ENCODE measurements around the gene SIAH2.
"Not testable (repeated sequence)": the region's sequence is repeated elsewhere in the genome, so short reads cannot be mapped to it uniquely, and the experiment has no call there.

SIAH2 gene

GRCh38 chr3:150797155-150797554 lies 34.2 kb upstream of the SIAH2 start:
- Histone ChIP-seq H3K4me1 (ENCODE audit: control insufficient read depth in 1 of 2, insufficient read depth in 2 of 2, low read length in 2 of 2) (peaks cover 0 to 3% of the 10 kb centered on the region in 2 experiments), H3K27me3 (ENCODE audit: insufficient read depth, low read length) (no peaks in the 10 kb centered on the region), H3K79me1 (ENCODE audit: low read length) (no peaks in the 10 kb centered on the region), H3K79me2 (ENCODE audit: control insufficient read depth, insufficient read depth, low read length, poor library complexity) (no peaks in the 10 kb centered on the region), H4K91ac (ENCODE audit: low read depth, low read length) (no peak overlapping the region), H2BK120ac (ENCODE audit: insufficient read depth, low read length, poor library complexity) (no peak overlapping the region), H3K14ac (ENCODE audit: low read length) (no peak overlapping the region), H3K27ac (ENCODE audit: low read depth, low read length) (no peak overlapping the region), H3K23ac (ENCODE audit: low read length) (no peak overlapping the region), H4K8ac (ENCODE audit: low read depth, low read length) (no peak overlapping the region), H3K4me3 (ENCODE audit: low read depth, low read length) (no peak overlapping the region), H3K18ac (ENCODE audit: low read length) (no peak overlapping the region), H3K4me2 (ENCODE audit: low read length) (no peak overlapping the region), H2AK5ac (ENCODE audit: low read length) (peak overlapping the region; percentile 37), H2AFZ (ENCODE audit: insufficient read depth, low read length, poor library complexity) (no peak overlapping the region), H3K36me3 (ENCODE audit: control insufficient read depth in 1 of 2, insufficient read depth in 2 of 2, low read length in 2 of 2) (no peaks in the 10 kb centered on the region), H3K4ac (ENCODE audit: low read depth, low read length) (no peak overlapping the region), H3K9me3 (ENCODE audit: insufficient read depth, low read depth, low read length) (peaks cover 3% of the 10 kb centered on the region), H4K12ac (ENCODE audit: low read depth, low read length) (no peak overlapping the region), H3K9ac (ENCODE audit: low read length) (no peak overlapping the region), H2BK12ac (ENCODE audit: low read length) (no peak overlapping the region), H2BK5ac (ENCODE audit: low read depth, low read length, poor library complexity) (no peak overlapping the region)
- WGBS (ENCODE audit: extremely low coverage, insufficient coverage, insufficient read length), result no CpG with 5 or more reads among the region's 2 CpGs
- peak; percentile 74 to 88 for DNase-seq

GRCh38 chr3:150796527-150796926 lies 33.6 kb upstream of the SIAH2 start:
- not testable (repeated sequence) for H2BK120ac ChIP-seq (ENCODE audit: insufficient read depth, low read length, poor library complexity); H3K9me3 ChIP-seq (ENCODE audit: insufficient read depth, low read depth, low read length)

GRCh38 chr3:150793641-150794040 lies 30.7 kb upstream of the SIAH2 start:
- Histone ChIP-seq H3K4me3 (ENCODE audit: low read depth, low read length) (no peak overlapping the region), H4K8ac (ENCODE audit: low read depth, low read length) (no peak overlapping the region), H4K91ac (ENCODE audit: low read depth, low read length) (no peak overlapping the region), H2AFZ (ENCODE audit: insufficient read depth, low read length, poor library complexity) (no peak overlapping the region), H3K4me1 (ENCODE audit: control insufficient read depth in 1 of 2, insufficient read depth in 2 of 2, low read length in 2 of 2) (peaks cover 0 to 3% of the 10 kb centered on the region in 2 experiments), H3K79me2 (ENCODE audit: control insufficient read depth, insufficient read depth, low read length, poor library complexity) (no peaks in the 10 kb centered on the region), H3K79me1 (ENCODE audit: low read length) (no peaks in the 10 kb centered on the region), H3K4ac (ENCODE audit: low read depth, low read length) (no peak overlapping the region), H3K4me2 (ENCODE audit: low read length) (no peak overlapping the region), H2BK5ac (ENCODE audit: low read depth, low read length, poor library complexity) (no peak overlapping the region), H3K27ac (ENCODE audit: low read depth, low read length) (no peak overlapping the region), H2BK120ac (ENCODE audit: insufficient read depth, low read length, poor library complexity) (no peak overlapping the region), H3K27me3 (ENCODE audit: insufficient read depth, low read length) (no peaks in the 10 kb centered on the region), H2AK5ac (ENCODE audit: low read length) (no peak overlapping the region), H3K18ac (ENCODE audit: low read length) (no peak overlapping the region), H2BK12ac (ENCODE audit: low read length) (no peak overlapping the region), H3K14ac (ENCODE audit: low read length) (no peak overlapping the region), H4K12ac (ENCODE audit: low read depth, low read length) (no peak overlapping the region), H3K9me3 (ENCODE audit: insufficient read depth, low read depth, low read length) (no peaks in the 10 kb centered on the region), H3K36me3 (ENCODE audit: control insufficient read depth in 1 of 2, insufficient read depth in 2 of 2, low read length in 2 of 2) (no peaks in the 10 kb centered on the region), H3K9ac (ENCODE audit: low read length) (no peak overlapping the region), H3K23ac (ENCODE audit: low read length) (no peak overlapping the region)
- no CpG with 5 or more reads among the region's 4 CpGs for whole genome bisulfite sequencing (ENCODE audit: extremely low coverage, insufficient coverage, insufficient read length)
- DNase-seq, result no peak

More at GRCh38 chr3:150796527-150796926, 33.6 kb upstream of the SIAH2 start:
- not testable (repeated sequence) for H3K18ac ChIP-seq (ENCODE audit: low read length); H4K91ac ChIP-seq (ENCODE audit: low read depth, low read length); H2AFZ ChIP-seq (ENCODE audit: insufficient read depth, low read length, poor library complexity); H3K4me1 ChIP-seq (ENCODE audit: control insufficient read depth in 1 of 2, insufficient read depth in 2 of 2, low read length in 2 of 2); H3K14ac ChIP-seq (ENCODE audit: low read length); H3K79me2 ChIP-seq (ENCODE audit: control insufficient read depth, insufficient read depth, low read length, poor library complexity); H3K4me2 ChIP-seq (ENCODE audit: low read length); DNase-seq; H3K9ac ChIP-seq (ENCODE audit: low read length); H3K4ac ChIP-seq (ENCODE audit: low read depth, low read length); H3K79me1 ChIP-seq (ENCODE audit: low read length); H2BK5ac ChIP-seq (ENCODE audit: low read depth, low read length, poor library complexity); H4K8ac ChIP-seq (ENCODE audit: low read depth, low read length); H3K23ac ChIP-seq (ENCODE audit: low read length); H4K12ac ChIP-seq (ENCODE audit: low read depth, low read length); H2BK12ac ChIP-seq (ENCODE audit: low read length); H3K36me3 ChIP-seq (ENCODE audit: control insufficient read depth in 1 of 2, insufficient read depth in 2 of 2, low read length in 2 of 2); H3K4me3 ChIP-seq (ENCODE audit: low read depth, low read length); H2AK5ac ChIP-seq (ENCODE audit: low read length); H3K27ac ChIP-seq (ENCODE audit: low read depth, low read length); H3K27me3 ChIP-seq (ENCODE audit: insufficient read depth, low read length)
- WGBS (ENCODE audit: extremely low coverage, insufficient coverage, insufficient read length), result no CpG with 5 or more reads among the region's 2 CpGs

GRCh38 chr3:150790629-150791028 lies 27.7 kb upstream of the SIAH2 start:
- no peak overlapping the region for H3K23ac ChIP-seq (ENCODE audit: low read length)
- no peak overlapping the region for H2BK12ac ChIP-seq (ENCODE audit: low read length)
- no peak overlapping the region for H2AK5ac ChIP-seq (ENCODE audit: low read length)
- H3K79me1 ChIP-seq (ENCODE audit: low read length), result no peaks in the 10 kb centered on the region
- H3K4me3 ChIP-seq (ENCODE audit: low read depth, low read length), result no peak overlapping the region
- peaks cover 3 to 4% of the 10 kb centered on the region in 2 experiments for H3K4me1 ChIP-seq (ENCODE audit: control insufficient read depth in 1 of 2, insufficient read depth in 2 of 2, low read length in 2 of 2)
- no peak overlapping the region for H3K18ac ChIP-seq (ENCODE audit: low read length)
- no peak overlapping the region for H3K4ac ChIP-seq (ENCODE audit: low read depth, low read length)
- H3K9ac ChIP-seq (ENCODE audit: low read length), result no peak overlapping the region
- H3K4me2 ChIP-seq (ENCODE audit: low read length), result no peak overlapping the region
- H3K36me3 ChIP-seq (ENCODE audit: control insufficient read depth in 1 of 2, insufficient read depth in 2 of 2, low read length in 2 of 2), result no peaks in the 10 kb centered on the region
- H3K79me2 ChIP-seq (ENCODE audit: control insufficient read depth, insufficient read depth, low read length, poor library complexity), result no peaks in the 10 kb centered on the region
- no peaks in the 10 kb centered on the region for H3K27me3 ChIP-seq (ENCODE audit: insufficient read depth, low read length)
- no peak overlapping the region for H2BK5ac ChIP-seq (ENCODE audit: low read depth, low read length, poor library complexity)
- H2AFZ ChIP-seq (ENCODE audit: insufficient read depth, low read length, poor library complexity), result no peak overlapping the region
- no peak overlapping the region for H4K8ac ChIP-seq (ENCODE audit: low read depth, low read length)
- no peak overlapping the region for H3K14ac ChIP-seq (ENCODE audit: low read length)
- peak; percentile 47 to 91 for DNase-seq
- peak overlapping the region; percentile 65 for H2BK120ac ChIP-seq (ENCODE audit: insufficient read depth, low read length, poor library complexity)
- H3K9me3 ChIP-seq (ENCODE audit: insufficient read depth, low read depth, low read length), result no peaks in the 10 kb centered on the region
- H3K27ac ChIP-seq (ENCODE audit: low read depth, low read length), result no peak overlapping the region
- H4K91ac ChIP-seq (ENCODE audit: low read depth, low read length), result no peak overlapping the region
- no peak overlapping the region for H4K12ac ChIP-seq (ENCODE audit: low read depth, low read length)

All from trophoblast cell (in vitro differentiated cells and primary cell).